HG02884 (cell line): ENCODE measurements around the gene GCNT1.
"Not testable (repeated sequence)": the region's sequence is repeated elsewhere in the genome, so short reads cannot be mapped to it uniquely, and the experiment has no call there.

ENCODE experiments used
- ATAC-seq: cut with Tn5 transposase; IDR thresholded peaks from one replicate; pipeline ENCODE4 v1.9.1; 2021; ENCODE audit warnings: mild to moderate bottlenecking, moderate library complexity; ENCODE audit not compliant: unreplicated experiment

The GCNT1 gene

GRCh38 chr9:76530458-76531110 is 71.6 kb downstream of the GCNT1 start:
- no peak for ATAC-seq

GRCh38 chr9:76531231-76531780 is 72.3 kb downstream of the GCNT1 start:
- ATAC-seq: no peak

- ATAC-seq: not testable (repeated sequence)
These were observed 73.9 kb downstream of the GCNT1 start for GRCh38 chr9:76532877-76533276.

- no peak for ATAC-seq
These were observed 75.0 kb downstream of the GCNT1 start for GRCh38 chr9:76534026-76534425.

- no peak for ATAC-seq
These were observed 78.2 kb downstream of the GCNT1 start for GRCh38 chr9:76537150-76537646.

- no peak for ATAC-seq
These were observed 80.2 kb downstream of the GCNT1 start for GRCh38 chr9:76539180-76539579.

- ATAC-seq: no peak
These were observed 83.4 kb downstream of the GCNT1 start for GRCh38 chr9:76542360-76542759.

- no peak for ATAC-seq
These were observed 86.2 kb downstream of the GCNT1 start for GRCh38 chr9:76545191-76545590.

- no peak for ATAC-seq
These were observed 93.2 kb downstream of the GCNT1 start for GRCh38 chr9:76552181-76552580.

- ATAC-seq: no peak
These were observed 93.9 kb downstream of the GCNT1 start for GRCh38 chr9:76552751-76553455.

- no peak for ATAC-seq
These were observed 94.7 kb downstream of the GCNT1 start for GRCh38 chr9:76553680-76554079.
